GM13976 (cell line): ENCODE measurements around the gene NBEA.

ENCODE experiments used
- DNase-seq: peaks from one replicate; pipeline ENCODE4 v3.0.0; 2012; ENCODE audit warnings: low spot score
- in situ Hi-C: fragments of 300-500 bp; cut with MboI; formaldehyde crosslinking; loops from one replicate; pipeline ENCODE4 v1.12.0; 2022; ENCODE audit warnings: low sequenced_read_pairs, mixed read lengths, inconsistent platforms; ENCODE audit not compliant: unreplicated experiment
- TF ChIP-seq, protein P1 (sequence below): IDR thresholded peaks from 2 replicates; pipeline ENCODE4 v1.5.1; 2012; ENCODE audit warnings: borderline replicate concordance, mild to moderate bottlenecking; ENCODE audit not compliant: insufficient read depth; ENCODE audit errors: extremely low read depth, missing control alignments, control extremely low read depth

Gene NBEA

DNA sequence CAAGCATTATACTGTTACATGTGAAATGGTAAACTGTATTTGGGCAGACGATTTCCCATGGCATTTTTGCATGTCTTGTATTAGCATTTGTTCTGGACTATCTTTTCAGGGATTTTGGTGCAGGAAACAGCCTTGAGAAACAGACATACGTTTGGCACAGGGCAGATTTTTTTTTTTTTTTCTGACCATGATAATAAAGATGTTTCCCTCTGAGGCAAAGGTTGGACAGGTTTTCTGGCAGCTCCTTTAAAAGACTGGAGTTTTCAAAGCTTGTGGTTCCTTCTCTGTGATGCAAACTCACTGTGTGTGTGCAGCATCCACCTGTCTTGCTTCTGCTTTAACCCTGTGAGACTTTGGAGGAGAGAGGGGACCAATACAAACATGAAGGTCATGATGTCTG is 63.0 kb downstream of the NBEA start:
- TF ChIP-seq, protein P1, sequence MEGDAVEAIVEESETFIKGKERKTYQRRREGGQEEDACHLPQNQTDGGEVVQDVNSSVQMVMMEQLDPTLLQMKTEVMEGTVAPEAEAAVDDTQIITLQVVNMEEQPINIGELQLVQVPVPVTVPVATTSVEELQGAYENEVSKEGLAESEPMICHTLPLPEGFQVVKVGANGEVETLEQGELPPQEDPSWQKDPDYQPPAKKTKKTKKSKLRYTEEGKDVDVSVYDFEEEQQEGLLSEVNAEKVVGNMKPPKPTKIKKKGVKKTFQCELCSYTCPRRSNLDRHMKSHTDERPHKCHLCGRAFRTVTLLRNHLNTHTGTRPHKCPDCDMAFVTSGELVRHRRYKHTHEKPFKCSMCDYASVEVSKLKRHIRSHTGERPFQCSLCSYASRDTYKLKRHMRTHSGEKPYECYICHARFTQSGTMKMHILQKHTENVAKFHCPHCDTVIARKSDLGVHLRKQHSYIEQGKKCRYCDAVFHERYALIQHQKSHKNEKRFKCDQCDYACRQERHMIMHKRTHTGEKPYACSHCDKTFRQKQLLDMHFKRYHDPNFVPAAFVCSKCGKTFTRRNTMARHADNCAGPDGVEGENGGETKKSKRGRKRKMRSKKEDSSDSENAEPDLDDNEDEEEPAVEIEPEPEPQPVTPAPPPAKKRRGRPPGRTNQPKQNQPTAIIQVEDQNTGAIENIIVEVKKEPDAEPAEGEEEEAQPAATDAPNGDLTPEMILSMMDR, result no peak
- DNase-seq, result no peak
- in situ Hi-C loops, result no loop called here

DNA sequence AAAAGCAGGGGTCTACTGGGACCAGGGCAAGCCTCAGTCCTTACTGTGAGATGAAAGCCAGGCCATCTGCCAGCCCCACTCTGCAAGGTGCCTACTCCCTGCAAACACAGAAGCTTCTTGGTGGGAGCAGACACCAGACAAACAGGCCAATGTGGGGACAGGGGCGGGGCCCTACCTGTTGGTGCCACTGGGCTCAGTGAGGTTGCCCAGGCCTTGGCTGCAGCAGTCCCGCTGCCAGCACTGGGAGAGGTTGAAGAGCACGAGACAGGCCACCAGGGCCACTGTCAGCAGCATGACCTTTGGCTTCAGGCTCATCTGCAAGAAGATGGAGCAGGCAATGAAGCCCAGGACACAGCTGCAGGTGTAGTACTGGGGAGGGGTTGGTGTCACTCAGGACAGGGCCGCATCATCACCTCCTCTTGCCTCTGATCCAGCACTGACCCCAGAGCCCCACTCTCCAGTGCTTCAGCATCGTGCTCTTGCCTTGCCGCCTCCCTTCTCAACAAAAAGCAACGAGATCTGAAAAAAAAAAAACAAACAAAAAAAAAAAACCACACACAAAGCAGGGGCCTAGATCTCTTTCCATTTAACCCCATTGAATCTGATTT is 72.6 kb downstream of the NBEA start:
- in situ Hi-C loops, result no loop called here
- TF ChIP-seq, protein P1, result no peak
- no peak for DNase-seq

DNA sequence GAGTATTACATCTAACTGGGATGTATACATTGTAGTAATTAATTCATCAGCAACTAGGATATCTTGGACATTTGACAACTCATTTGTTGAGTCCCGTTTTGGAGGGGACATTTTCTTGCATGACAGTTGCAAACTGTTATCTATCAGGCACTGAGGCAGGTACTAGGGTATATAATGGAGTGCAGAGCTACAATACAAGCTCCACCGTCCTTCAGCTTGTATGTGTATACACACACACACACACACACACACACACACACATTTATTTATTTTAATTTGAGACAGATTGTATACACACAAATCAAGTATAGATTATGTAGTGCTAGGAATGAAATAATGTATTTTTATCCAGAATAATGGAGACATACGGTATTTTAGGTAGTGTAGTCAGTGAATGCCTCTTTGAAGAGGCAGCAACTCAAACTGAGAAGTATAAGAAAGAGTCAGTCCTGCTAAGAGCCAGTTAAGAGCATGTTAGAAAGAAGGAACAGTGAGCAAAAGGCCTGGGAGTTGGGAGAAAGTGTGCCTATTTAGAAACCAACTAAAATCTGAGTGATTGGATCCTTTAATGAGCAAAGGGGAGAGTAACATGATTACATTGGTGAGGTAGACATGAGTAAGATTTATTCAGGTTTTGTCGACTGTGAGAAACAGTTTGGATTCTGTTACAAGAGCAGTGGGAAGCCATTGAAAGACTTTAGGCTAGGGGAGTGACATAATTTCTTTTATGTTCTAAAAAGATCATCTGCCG is 74.5 kb downstream of the NBEA start:
- DNase-seq, result no peak
- in situ Hi-C loops, result no loop called here
- TF ChIP-seq, protein P1, result no peak

DNA sequence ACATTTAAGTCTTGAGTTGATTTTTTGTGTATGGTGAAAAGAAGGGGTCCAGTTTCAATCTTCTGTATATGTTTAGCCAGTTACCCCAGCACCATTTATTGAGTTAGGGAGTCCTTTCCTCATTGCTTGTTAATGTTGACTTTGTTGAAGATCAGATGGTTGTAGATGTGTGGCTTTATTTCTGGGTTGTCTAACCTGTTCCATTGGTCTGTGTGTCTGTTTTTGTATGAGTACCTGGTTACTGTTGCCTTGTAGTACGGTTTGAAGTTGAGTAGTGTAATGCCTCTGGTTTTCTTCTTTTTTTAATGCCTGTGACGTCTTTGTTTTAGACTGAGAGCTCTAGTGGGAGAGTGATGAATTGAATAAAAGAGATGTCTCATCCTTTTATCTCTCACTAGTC is 83.2 kb downstream of the NBEA start:
- in situ Hi-C loops, result no loop called here
- no peak for DNase-seq

DNA sequence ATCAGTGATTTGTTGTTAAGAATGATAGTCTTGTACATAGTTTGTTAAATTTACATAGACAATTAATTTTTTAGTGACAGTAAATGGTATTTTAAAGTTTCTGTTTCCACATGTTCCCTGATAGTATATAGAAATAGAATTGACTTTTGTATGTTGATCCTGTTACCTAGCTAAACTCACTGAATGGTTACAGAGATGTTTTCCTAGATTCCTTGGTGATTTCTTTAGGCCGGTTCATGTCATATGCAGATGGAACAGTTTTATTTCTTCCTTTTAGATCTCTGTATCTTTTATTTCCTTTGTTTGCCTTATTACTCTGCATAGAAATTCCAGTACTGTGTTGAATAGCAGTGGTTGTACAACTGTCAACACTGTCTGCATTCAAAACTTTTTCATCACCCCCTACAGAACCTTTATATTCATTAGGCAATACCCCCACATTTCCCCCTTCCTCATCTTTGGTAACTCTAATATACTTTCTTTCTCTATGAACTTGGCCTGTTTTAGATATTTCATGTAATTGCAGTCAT is 86.3 kb downstream of the NBEA start:
- DNase-seq, result no peak
- in situ Hi-C loops, result no loop called here
- TF ChIP-seq, protein P1, result no peak

More for the DNA sequence above, 83.2 kb downstream of the NBEA start:
- TF ChIP-seq, protein P1, result no peak

DNA sequence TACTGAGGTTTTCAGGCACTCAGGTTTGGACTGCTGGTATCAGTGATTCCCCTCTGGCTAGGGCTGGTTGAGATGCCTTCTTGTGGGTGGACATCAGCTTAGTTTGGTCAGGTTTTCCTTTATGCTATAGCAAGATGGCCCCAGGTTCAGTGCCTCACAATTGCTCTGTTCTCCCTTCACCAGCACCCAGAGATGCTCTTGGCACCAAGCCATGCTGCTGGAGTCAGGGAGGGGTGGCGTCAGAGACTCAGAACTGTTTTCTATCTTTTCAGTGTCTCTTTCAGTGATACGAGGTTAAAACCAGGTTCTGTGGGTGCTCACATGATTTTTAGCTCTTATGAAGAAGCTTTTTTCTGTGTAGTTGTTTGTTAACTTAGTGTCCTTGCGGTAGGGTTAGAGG is 96.9 kb downstream of the NBEA start:
- in situ Hi-C loops, result no loop called here
- TF ChIP-seq, protein P1, result no peak
- no peak for DNase-seq

DNA sequence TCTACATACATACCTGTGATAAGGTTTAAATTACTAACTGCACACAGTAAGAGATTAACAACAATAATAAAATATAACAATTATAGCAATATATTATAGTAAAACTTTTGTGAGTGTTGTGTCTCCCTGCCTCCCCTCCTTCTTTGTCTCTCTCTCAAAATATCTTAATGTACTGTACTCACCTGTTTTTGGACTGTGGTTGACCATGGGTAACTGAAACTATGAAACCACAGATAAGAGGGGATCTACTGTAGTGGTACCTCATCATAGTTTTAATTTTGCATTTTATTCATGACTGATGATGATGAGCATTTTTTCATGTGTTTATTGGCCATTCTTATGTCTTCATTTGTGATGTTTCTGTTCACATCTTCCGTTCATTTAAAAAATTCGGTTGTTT is 104.5 kb downstream of the NBEA start:
- in situ Hi-C loops, result no loop called here
- TF ChIP-seq, protein P1, result no peak
- DNase-seq, result no peak
